H9 (cell line): ENCODE results near the gene ZBTB8OS. TPM values are rescaled to one million over a fixed set of nuclear protein-coding genes. Genes with fewer than 3 reads are reported as not detected.

Source experiments
- DNase-seq: peaks from one replicate; pipeline ENCODE4 v3.0.0-alpha.2; 2017
- H2AFZ ChIP-seq: one replicate; pipeline ENCODE4 v1.6.1; 2013; ENCODE audit warnings: mild to moderate bottlenecking, low read length, control low read depth, moderate library complexity
- H2AK5ac ChIP-seq: 2 replicates; pipeline ENCODE4 v1.6.1; 2013; ENCODE audit warnings: low read length, control low read depth, mixed read lengths; ENCODE audit not compliant: insufficient read length
- H2BK120ac ChIP-seq: one replicate; pipeline ENCODE4 v1.6.1; 2013; ENCODE audit warnings: low read depth, mild to moderate bottlenecking, low read length, control low read depth, inconsistent platforms; ENCODE audit not compliant: poor library complexity, severe bottlenecking
- H2BK12ac ChIP-seq: 2 replicates; pipeline ENCODE4 v1.6.1; 2013; ENCODE audit warnings: low read length, control low read depth, mixed read lengths, low read depth; ENCODE audit not compliant: insufficient read length
- H2BK15ac ChIP-seq: 2 replicates; pipeline ENCODE4 v1.6.1; 2013; ENCODE audit warnings: low read depth, low read length, control low read depth
- H2BK20ac ChIP-seq: one replicate; pipeline ENCODE4 v1.6.1; 2013; ENCODE audit warnings: low read depth, mild to moderate bottlenecking, low read length, control low read depth, inconsistent platforms; ENCODE audit not compliant: poor library complexity, severe bottlenecking
- H2BK5ac ChIP-seq: 2 replicates; pipeline ENCODE4 v1.6.1; 2013; ENCODE audit warnings: low read length, control low read depth, mixed read lengths; ENCODE audit not compliant: insufficient read length
- H3K14ac ChIP-seq: 2 replicates; pipeline ENCODE4 v1.6.1; 2013; ENCODE audit warnings: low read length, control low read depth; ENCODE audit not compliant: insufficient read depth
- H3K18ac ChIP-seq: 2 replicates; pipeline ENCODE4 v1.6.1; 2013; ENCODE audit warnings: low read depth, mild to moderate bottlenecking, mixed read lengths, low read length, control low read depth; ENCODE audit not compliant: insufficient read length
- H3K23ac ChIP-seq: 2 replicates; pipeline ENCODE4 v1.6.1; 2013; ENCODE audit warnings: low read length, control low read depth, mixed read lengths, low read depth; ENCODE audit not compliant: insufficient read length
- H3K23me2 ChIP-seq: 2 replicates; pipeline ENCODE4 v1.6.1; 2013; ENCODE audit warnings: low read depth, mild to moderate bottlenecking, mixed read lengths, low read length, control low read depth; ENCODE audit not compliant: insufficient read length, poor library complexity, severe bottlenecking
- H3K27ac ChIP-seq: 2 replicates; pipeline ENCODE4 v1.5.1; 2013; ENCODE audit warnings: low read length, control low read depth, mixed read lengths, low read depth; ENCODE audit not compliant: insufficient read length
- H3K27me3 ChIP-seq: 2 replicates; pipeline ENCODE4 v1.6.1; 2013; ENCODE audit warnings: low read length, control low read depth, inconsistent platforms; ENCODE audit not compliant: insufficient read depth
- H3K4ac ChIP-seq: 2 replicates; pipeline ENCODE4 v1.6.1; 2013; ENCODE audit warnings: low read depth, mild to moderate bottlenecking, control low read depth, inconsistent platforms, low read length, moderate library complexity
- H3K4me1 ChIP-seq: 2 replicates; pipeline ENCODE4 v1.6.1; 2013; ENCODE audit warnings: low read length, control low read depth, inconsistent platforms; ENCODE audit not compliant: insufficient read depth
- H3K4me2 ChIP-seq: 2 replicates; pipeline ENCODE4 v1.6.1; 2013; ENCODE audit warnings: low read length, control low read depth, mixed read lengths; ENCODE audit not compliant: insufficient read length, insufficient read depth
- H3K56ac ChIP-seq: 2 replicates; pipeline ENCODE4 v1.6.1; 2013; ENCODE audit warnings: low read depth, mild to moderate bottlenecking, mixed read lengths, low read length, control low read depth; ENCODE audit not compliant: insufficient read length
- H3K79me1 ChIP-seq: 2 replicates; pipeline ENCODE4 v1.6.1; 2013; ENCODE audit warnings: low read depth, mild to moderate bottlenecking, moderate library complexity, low read length, control low read depth, inconsistent platforms; ENCODE audit not compliant: insufficient read depth, poor library complexity, severe bottlenecking
- H3K79me2 ChIP-seq: 2 replicates; pipeline ENCODE4 v1.6.1; 2013; ENCODE audit warnings: low read length, control low read depth, inconsistent platforms; ENCODE audit not compliant: insufficient read depth
- H3K9ac ChIP-seq: 2 replicates; pipeline ENCODE4 v1.6.1; 2013; ENCODE audit warnings: low read length, control low read depth, mixed read lengths; ENCODE audit not compliant: insufficient read length; ENCODE audit errors: extremely low read depth
- H3K9me3 ChIP-seq: one replicate; pipeline ENCODE4 v1.6.1; 2013; ENCODE audit warnings: low read depth, low read length, inconsistent platforms; ENCODE audit not compliant: control insufficient read depth
- H3T11ph ChIP-seq: one replicate; pipeline ENCODE4 v1.6.1; 2013; ENCODE audit warnings: mild to moderate bottlenecking, low read length, control low read depth, inconsistent platforms
- H4K20me1 ChIP-seq: one replicate; pipeline ENCODE4 v1.6.1; 2013; ENCODE audit not compliant: control insufficient read depth, insufficient read length, insufficient read depth
- H4K5ac ChIP-seq: 2 replicates; pipeline ENCODE4 v1.6.1; 2013; ENCODE audit warnings: low read depth, mild to moderate bottlenecking, mixed read lengths, low read length, control low read depth; ENCODE audit not compliant: insufficient read length
- H4K8ac ChIP-seq: replicated peaks from 2 replicates; pipeline ENCODE4 v1.6.1; 2013; ENCODE audit warnings: low read length, control low read depth, mixed read lengths, low read depth; ENCODE audit not compliant: insufficient read length
- H4K91ac ChIP-seq: 2 replicates; pipeline ENCODE4 v1.6.1; 2013; ENCODE audit warnings: low read depth, mild to moderate bottlenecking, moderate library complexity, mixed read lengths, low read length, control low read depth; ENCODE audit not compliant: insufficient read length
- H3K27ac Mint-ChIP-seq, 3 experiments: 2 replicates in 2 of 3; 3 replicates in 1 of 3; pipeline ENCODE4 v1.8.0; 2020 to 2021; ENCODE audit warnings: mixed read lengths in 3 of 3, mild to moderate bottlenecking in 1 of 3, moderate library complexity in 1 of 3
- H3K27me3 Mint-ChIP-seq: 2 replicates; pipeline ENCODE4 v1.8.0; 2021; ENCODE audit warnings: low read depth, mild to moderate bottlenecking, moderate library complexity, mixed read lengths
- H3K36me3 Mint-ChIP-seq, 3 experiments: 2 replicates in 2 of 3; 3 replicates in 1 of 3; pipeline ENCODE4 v1.8.0; 2020 to 2021; ENCODE audit warnings: low read depth in 3 of 3, mixed read lengths in 3 of 3; ENCODE audit not compliant: insufficient read depth in 1 of 3
- H3K4me1 Mint-ChIP-seq, 2 experiments: 2 replicates each; pipeline ENCODE4 v1.8.0; 2020; ENCODE audit warnings: mixed read lengths in 2 of 2
- H3K4me3 Mint-ChIP-seq, 2 experiments: 2 replicates in 1 of 2; 3 replicates in 1 of 2; pipeline ENCODE4 v1.8.0; 2020 to 2021; ENCODE audit warnings: mild to moderate bottlenecking in 2 of 2, mixed read lengths in 2 of 2, moderate library complexity in 1 of 2
- H3K9me3 Mint-ChIP-seq, 2 experiments: 2 replicates in 1 of 2; 3 replicates in 1 of 2; pipeline ENCODE4 v1.8.0; 2020; ENCODE audit warnings: mild to moderate bottlenecking in 2 of 2, mixed read lengths in 2 of 2, moderate library complexity in 1 of 2
- whole genome bisulfite sequencing: extraction: QIAGEN DNeasy Blood & Tissue Kit; methylation state at CpG from one replicate; pipeline ENCODE4 v1.1.7; 2013; ENCODE audit warnings: missing lambda C conversion rate, low lambda C conversion rate, mixed read lengths; ENCODE audit not compliant: insufficient read length; ENCODE audit errors: extremely low coverage; 5-methylcytosine and 5-hydroxymethylcytosine counted together
- total RNA-seq: library from RNA; stranded (reverse); gene quantifications from 2 replicates; pipeline ENCODE4 v1.2.1, GENCODE V29; 2021
- TF ChIP-seq, protein P1 (sequence below): fragments of 200-600 bp; sonication (generic); conservative IDR thresholded peaks from 3 replicates; pipeline ENCODE4 v1.8.0; 2021; ENCODE audit warnings: antibody characterized with exemption, mild to moderate bottlenecking

ZBTB8OS gene
- total RNA-seq, 1 experiment from 2014 or later, result 59.4 TPM

DNA sequence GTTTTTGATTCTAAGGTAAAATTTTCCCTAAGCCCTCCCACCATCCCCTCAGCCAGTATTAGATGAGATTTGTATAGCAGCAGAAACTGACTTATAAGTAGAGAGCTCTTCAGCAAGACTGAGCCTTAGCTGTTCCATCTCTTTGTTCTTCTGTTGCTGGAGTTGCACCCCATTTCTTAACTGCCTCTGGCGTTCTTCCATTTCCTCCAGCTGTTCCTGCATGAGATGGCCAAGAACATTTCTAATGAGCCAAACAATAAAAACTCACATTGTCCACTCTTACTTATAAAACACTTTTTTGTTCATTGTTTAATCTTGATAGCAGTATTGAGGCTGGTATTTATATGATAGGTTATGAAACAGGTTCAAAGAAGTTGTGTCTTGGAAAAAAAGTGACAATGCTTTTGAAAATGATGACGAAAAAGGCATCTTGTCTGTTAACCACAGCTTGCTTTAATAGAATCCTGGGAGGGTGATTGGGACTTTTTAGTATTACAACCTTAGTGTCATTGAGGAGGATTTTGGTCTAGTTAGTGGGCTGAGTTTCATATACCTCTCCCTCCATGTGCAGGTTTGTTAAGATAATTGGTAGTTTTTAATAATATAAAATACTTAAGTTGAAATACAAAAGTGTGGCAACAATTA is 33.9 kb upstream of the ZBTB8OS start:
- H3K27me3 ChIP-seq, result no peaks in the 10 kb centered on the region
- H3K27ac ChIP-seq, result no peak overlapping the region
- H2BK120ac ChIP-seq, result no peak overlapping the region
- H3K4me1 Mint-ChIP-seq, result no peaks in the 10 kb centered on the region
- H3K4me2 ChIP-seq, result no peak overlapping the region
- H4K8ac ChIP-seq, result no peak overlapping the region
- TF ChIP-seq, protein P1, sequence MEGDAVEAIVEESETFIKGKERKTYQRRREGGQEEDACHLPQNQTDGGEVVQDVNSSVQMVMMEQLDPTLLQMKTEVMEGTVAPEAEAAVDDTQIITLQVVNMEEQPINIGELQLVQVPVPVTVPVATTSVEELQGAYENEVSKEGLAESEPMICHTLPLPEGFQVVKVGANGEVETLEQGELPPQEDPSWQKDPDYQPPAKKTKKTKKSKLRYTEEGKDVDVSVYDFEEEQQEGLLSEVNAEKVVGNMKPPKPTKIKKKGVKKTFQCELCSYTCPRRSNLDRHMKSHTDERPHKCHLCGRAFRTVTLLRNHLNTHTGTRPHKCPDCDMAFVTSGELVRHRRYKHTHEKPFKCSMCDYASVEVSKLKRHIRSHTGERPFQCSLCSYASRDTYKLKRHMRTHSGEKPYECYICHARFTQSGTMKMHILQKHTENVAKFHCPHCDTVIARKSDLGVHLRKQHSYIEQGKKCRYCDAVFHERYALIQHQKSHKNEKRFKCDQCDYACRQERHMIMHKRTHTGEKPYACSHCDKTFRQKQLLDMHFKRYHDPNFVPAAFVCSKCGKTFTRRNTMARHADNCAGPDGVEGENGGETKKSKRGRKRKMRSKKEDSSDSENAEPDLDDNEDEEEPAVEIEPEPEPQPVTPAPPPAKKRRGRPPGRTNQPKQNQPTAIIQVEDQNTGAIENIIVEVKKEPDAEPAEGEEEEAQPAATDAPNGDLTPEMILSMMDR, result no peak
- H3K79me2 ChIP-seq, result no peaks in the 10 kb centered on the region
- H3K14ac ChIP-seq, result no peak overlapping the region
- no peak overlapping the region for H3K18ac ChIP-seq
- H3K36me3 Mint-ChIP-seq, result peaks cover 29 to 60% (median 58%) of the 10 kb centered on the region in 3 experiments
- H3K27me3 Mint-ChIP-seq, result no peaks in the 10 kb centered on the region
- H3K79me1 ChIP-seq, result no peaks in the 10 kb centered on the region
- H2AK5ac ChIP-seq, result no peak overlapping the region
- no peaks in the 10 kb centered on the region for H3K9me3 ChIP-seq
- no peak overlapping the region for H3K9ac ChIP-seq
- H3K9me3 Mint-ChIP-seq, result no peaks in the 10 kb centered on the region
- no peak overlapping the region for H3K56ac ChIP-seq
- no peak overlapping the region for H4K5ac ChIP-seq
- H3K4ac ChIP-seq, result no peak overlapping the region
- no peak overlapping the region for H3K4me3 Mint-ChIP-seq
- no CpG with 5 or more reads among the region's 2 CpGs for WGBS
- no peak overlapping the region for H3T11ph ChIP-seq
- H3K23me2 ChIP-seq, result no peaks in the 10 kb centered on the region
- no peaks in the 10 kb centered on the region for H4K20me1 ChIP-seq
- no peaks in the 10 kb centered on the region for H3K4me1 ChIP-seq
- H2BK5ac ChIP-seq, result no peak overlapping the region
- H3K27ac Mint-ChIP-seq, result peak overlapping the region in 2 of 3 experiments; percentile 34 to 45; a peak in 3 of 7 replicates
- H2BK15ac ChIP-seq, result no peak overlapping the region
- H2BK20ac ChIP-seq, result no peak overlapping the region
- no peak overlapping the region for H2AFZ ChIP-seq
- H2BK12ac ChIP-seq, result no peak overlapping the region
- no peak overlapping the region for H3K23ac ChIP-seq
- no peak for DNase-seq
- no peak overlapping the region for H4K91ac ChIP-seq
